GM12878 (cell line): ENCODE results near the gene FRS3.

Source experiments
- ATF3 ChIP-seq: IDR thresholded peaks from 2 replicates; pipeline ENCODE4 v1.6.1; 2011; ENCODE audit warnings: low read depth, mild to moderate bottlenecking, low read length, moderate library complexity, borderline replicate concordance; ENCODE audit errors: extremely low read depth
- CEBPB ChIP-seq, 2 experiments: fragments of 150-350 bp in 1 of 2; IDR thresholded peaks; 2 replicates each; pipeline ENCODE4 v1.6.1; 2012 to 2014; ENCODE audit warnings: low read depth in 2 of 2, low read length in 2 of 2, borderline replicate concordance in 1 of 2, inconsistent platforms in 1 of 2
- CTCF ChIP-seq, 3 experiments: IDR thresholded peaks in 2 of 3; conservative IDR thresholded peaks in 1 of 3; 2 replicates each; pipeline ENCODE4 v1.5.1; 2011; ENCODE audit warnings: low read depth in 3 of 3, low read length in 3 of 3, mild to moderate bottlenecking in 3 of 3, control low read depth in 2 of 3, moderate library complexity in 2 of 3, inconsistent platforms in 1 of 3, mixed read lengths in 1 of 3; ENCODE audit not compliant: control insufficient read depth in 2 of 3, insufficient read depth in 1 of 3; ENCODE audit errors: extremely low read depth in 1 of 3
- EP300 ChIP-seq, 2 experiments: fragments of 150-350 bp in 1 of 2; IDR thresholded peaks; 2 replicates each; pipeline ENCODE4 v1.6.1; 2011 to 2012; ENCODE audit warnings: low read depth in 2 of 2, low read length in 2 of 2, borderline replicate concordance in 1 of 2, improper control_type of control experiment in 1 of 2, inconsistent platforms in 1 of 2; ENCODE audit not compliant: control insufficient read depth in 1 of 2
- GABPA ChIP-seq: IDR thresholded peaks from 2 replicates; pipeline ENCODE4 v1.6.1; 2014; ENCODE audit warnings: antibody characterized with exemption, low read depth, mild to moderate bottlenecking, inconsistent platforms
- GATAD2B ChIP-seq: fragments of 450-650 bp; conservative IDR thresholded peaks from 2 replicates; pipeline ENCODE4 v1.6.1; 2017; ENCODE audit warnings: low read depth, mild to moderate bottlenecking, moderate library complexity
- HDAC2 ChIP-seq: fragments of 200-600 bp; sonication (generic); IDR thresholded peaks from 2 replicates; pipeline ENCODE4 v1.6.1; 2017
- POLR2A ChIP-seq: IDR thresholded peaks from 2 replicates; pipeline ENCODE4 v1.6.1; 2011; ENCODE audit warnings: low read depth, mild to moderate bottlenecking, low read length
- POLR2AphosphoS2 ChIP-seq: IDR thresholded peaks from 2 replicates; pipeline ENCODE4 v1.6.1; 2011; ENCODE audit warnings: low read depth, mild to moderate bottlenecking, low read length, improper control_type of control experiment, moderate library complexity
- REST ChIP-seq: IDR thresholded peaks from 2 replicates; pipeline ENCODE4 v1.6.1; 2012; ENCODE audit warnings: mild to moderate bottlenecking, low read depth, low read length
- SIN3A ChIP-seq: IDR thresholded peaks from 2 replicates; pipeline ENCODE4 v1.6.1; 2012; ENCODE audit warnings: low read depth, low read length, improper control_type of control experiment
- USF1 ChIP-seq: IDR thresholded peaks from 2 replicates; pipeline ENCODE4 v1.6.1; 2011; ENCODE audit warnings: borderline replicate concordance, low read depth, mild to moderate bottlenecking, moderate library complexity, mixed read lengths, low read length; ENCODE audit not compliant: insufficient read depth; ENCODE audit errors: extremely low read length
- ZNF274 ChIP-seq: IDR thresholded peaks from one replicate; pipeline ENCODE4 v1.8.0; 2011; ENCODE audit not compliant: insufficient read length, insufficient read depth

- TF ChIP-seq EP300 (IDR thresholded peaks at IDR 0.05; ENCODE audit: borderline replicate concordance in 1 of 2, control insufficient read depth in 1 of 2, low read depth in 2 of 2, low read length in 2 of 2) = no peak
- no peak for TF ChIP-seq HDAC2
- TF ChIP-seq GATAD2B = no peak
- TF ChIP-seq SIN3A = no peak
- no peak for TF ChIP-seq POLR2AphosphoS2
- no peak for TF ChIP-seq CEBPB (IDR thresholded peaks at IDR 0.05; ENCODE audit: borderline replicate concordance in 1 of 2, low read depth in 2 of 2, low read length in 2 of 2)
- TF ChIP-seq CTCF (IDR thresholded peaks at IDR 0.05 in 2 of 3, conservative IDR thresholded peaks at IDR 0.05 in 1 of 3; ENCODE audit: control insufficient read depth in 2 of 3, extremely low read depth in 1 of 3, insufficient read depth in 1 of 3, low read depth in 3 of 3, low read length in 3 of 3) = no peak
- TF ChIP-seq ATF3 = no peak
- no peak for TF ChIP-seq GABPA
- TF ChIP-seq POLR2A = no peak
- no peak for TF ChIP-seq ZNF274
- TF ChIP-seq USF1 = no peak
- TF ChIP-seq REST = no peak
Measured at GRCh38 chr6:41784581-41785171, 5.0 kb upstream of the FRS3 start.
